ENCODE data around the gene MICAL2. TPM values are rescaled to one million over a fixed set of nuclear protein-coding genes. Genes with fewer than 3 reads are reported as not detected.

The MICAL2 gene
- total RNA-seq, 1 donor from 2014 or later, result 0.27 TPM

GRCh38 chr11:12273618-12273995 is 163.2 kb downstream of the MICAL2 start:
- no peak for ATAC-seq (ENCODE audit: low read depth)
- no peak overlapping the region for H3K27ac Mint-ChIP-seq

GRCh38 chr11:12274056-12274455 is 163.7 kb downstream of the MICAL2 start:
- no peak for ATAC-seq (ENCODE audit: low read depth)
- intact Hi-C loops (cut with micrococcal nuclease), result no loop called here
- H3K4me1 Mint-ChIP-seq, result no peaks in the 10 kb centered on the region
- H3K4me3 Mint-ChIP-seq, result no peak overlapping the region
- TF ChIP-seq CTCF (IDR thresholded peaks at IDR 0.05), result no peak
- no peaks in the 10 kb centered on the region for H3K36me3 Mint-ChIP-seq (ENCODE audit: low read depth)
- no peak overlapping the region for H3K27ac Mint-ChIP-seq
- CTCF ChIA-PET, result no interaction called here
- no peaks in the 10 kb centered on the region for H3K27me3 Mint-ChIP-seq
- POLR2A ChIA-PET, result no interaction called here
- no peaks in the 10 kb centered on the region for H3K9me3 Mint-ChIP-seq
- no peak for DNase-seq

More at GRCh38 chr11:12273618-12273995, 163.2 kb downstream of the MICAL2 start:
- ChIA-PET POLR2A (no interaction called here), CTCF (no interaction called here)
- TF ChIP-seq CTCF (IDR thresholded peaks at IDR 0.05), result no peak
- no peaks in the 10 kb centered on the region for H3K36me3 Mint-ChIP-seq (ENCODE audit: low read depth)
- DNase-seq, result no peak
- no peak overlapping the region for H3K4me3 Mint-ChIP-seq
- intact Hi-C loops (cut with micrococcal nuclease), result no loop called here
- no peaks in the 10 kb centered on the region for H3K4me1 Mint-ChIP-seq
- H3K27me3 Mint-ChIP-seq, result no peaks in the 10 kb centered on the region
- H3K9me3 Mint-ChIP-seq, result no peaks in the 10 kb centered on the region

GRCh38 chr11:12274558-12275197 is 164.3 kb downstream of the MICAL2 start:
- intact Hi-C loops (cut with micrococcal nuclease), result no loop called here
- ATAC-seq (ENCODE audit: low read depth), result no peak
- Mint-ChIP-seq H3K36me3 (ENCODE audit: low read depth) (no peaks in the 10 kb centered on the region), H3K4me3 (no peak overlapping the region), H3K4me1 (no peaks in the 10 kb centered on the region), H3K27me3 (no peaks in the 10 kb centered on the region), H3K9me3 (no peaks in the 10 kb centered on the region), H3K27ac (no peak overlapping the region)
- ChIA-PET POLR2A (no interaction called here), CTCF (no interaction called here)
- no peak for TF ChIP-seq CTCF (IDR thresholded peaks at IDR 0.05)
- no peak for DNase-seq

GRCh38 chr11:12275818-12276217 is 165.4 kb downstream of the MICAL2 start:
- Mint-ChIP-seq H3K27ac (no peak overlapping the region), H3K9me3 (no peaks in the 10 kb centered on the region), H3K36me3 (ENCODE audit: low read depth) (no peaks in the 10 kb centered on the region), H3K27me3 (no peaks in the 10 kb centered on the region), H3K4me3 (no peak overlapping the region), H3K4me1 (no peaks in the 10 kb centered on the region)
- ATAC-seq (ENCODE audit: low read depth) (no peak), DNase-seq (no peak)
- POLR2A ChIA-PET, result no interaction called here
- CTCF ChIA-PET, result no interaction called here
- no peak for TF ChIP-seq CTCF (IDR thresholded peaks at IDR 0.05)
- intact Hi-C loops (cut with micrococcal nuclease), result no loop called here

- Mint-ChIP-seq H3K27ac (no peak overlapping the region), H3K9me3 (no peaks in the 10 kb centered on the region), H3K4me1 (no peaks in the 10 kb centered on the region), H3K36me3 (ENCODE audit: low read depth) (no peaks in the 10 kb centered on the region), H3K27me3 (no peaks in the 10 kb centered on the region), H3K4me3 (no peak overlapping the region)
- TF ChIP-seq CTCF (IDR thresholded peaks at IDR 0.05), result no peak
- ChIA-PET CTCF (no interaction called here), POLR2A (no interaction called here)
- no peak for ATAC-seq (ENCODE audit: low read depth)
- no peak for DNase-seq
- intact Hi-C loops (cut with micrococcal nuclease), result no loop called here
Observed at GRCh38 chr11:12276356-12276755, 166.0 kb downstream of the MICAL2 start.

Data from activated B cell treated with CpG ODN at 0.5 μM for 24 hours (primary cell).